IPS DF 6.9 (cell line): Measurements from ENCODE around the gene TMEM143.
A peak's percentile ranks its signal among the peaks of the same experiment; 100 is the strongest.

Source experiments
- DNase-seq: peaks from one replicate; pipeline ENCODE4 v3.0.0-alpha.2; 2013; ENCODE audit warnings: low read depth, low spot score
- H3K27ac ChIP-seq: one replicate; pipeline ENCODE4 v1.5.1; 2013; ENCODE audit warnings: low read length, control low read depth
- H3K27me3 ChIP-seq: 2 replicates; pipeline ENCODE4 v1.6.1; 2013; ENCODE audit warnings: mild to moderate bottlenecking, low read length; ENCODE audit not compliant: control insufficient read depth, insufficient read depth
- H3K36me3 ChIP-seq: 2 replicates; pipeline ENCODE4 v1.6.1; 2013; ENCODE audit warnings: low read length; ENCODE audit not compliant: control insufficient read depth, insufficient read depth
- H3K4me1 ChIP-seq: 2 replicates; pipeline ENCODE4 v1.6.1; 2013; ENCODE audit warnings: low read length; ENCODE audit not compliant: control insufficient read depth, insufficient read depth
- H3K4me3 ChIP-seq: 2 replicates; pipeline ENCODE4 v1.5.1; 2013; ENCODE audit warnings: mild to moderate bottlenecking, low read length
- H3K9me3 ChIP-seq: 2 replicates; pipeline ENCODE4 v1.6.1; 2013; ENCODE audit warnings: low read length, inconsistent platforms; ENCODE audit not compliant: control insufficient read depth, insufficient read depth
- WGBS: extraction: QIAGEN DNeasy Blood & Tissue Kit; methylation state at CpG from one replicate; pipeline ENCODE4 v1.1.7; 2013; ENCODE audit warnings: mixed read lengths, missing lambda C conversion rate; ENCODE audit not compliant: insufficient read length, insufficient coverage; 5-methylcytosine and 5-hydroxymethylcytosine counted together

The TMEM143 gene

DNA sequence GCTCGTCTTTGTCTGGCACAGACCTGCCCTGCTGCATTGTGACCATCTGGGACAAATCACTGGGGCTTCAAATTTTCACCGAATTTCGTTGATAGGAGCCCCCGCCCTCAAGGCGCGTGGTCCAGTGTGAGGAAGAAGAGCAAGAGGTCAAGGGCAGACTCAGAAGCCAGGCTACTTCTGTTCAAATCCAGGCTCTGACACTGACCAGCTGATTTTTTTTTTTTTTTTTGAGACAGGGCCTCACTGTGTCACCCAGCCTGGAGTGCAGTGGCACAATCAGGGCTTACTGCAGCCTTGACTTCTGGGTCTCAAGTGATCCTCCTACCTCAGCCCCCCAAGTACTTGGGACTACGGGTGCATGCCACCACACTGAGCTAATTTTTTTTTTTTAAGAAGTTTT lies 7.6 kb upstream of the TMEM143 start:
- no peak for DNase-seq
- H3K27me3 ChIP-seq, result no peaks in the 10 kb centered on the region
- H3K4me3 ChIP-seq, result no peak overlapping the region
- no CpG with 5 or more reads among the region's 7 CpGs for WGBS
- no peaks in the 10 kb centered on the region for H3K9me3 ChIP-seq
- no peaks in the 10 kb centered on the region for H3K36me3 ChIP-seq
- no peaks in the 10 kb centered on the region for H3K4me1 ChIP-seq
- no peak overlapping the region for H3K27ac ChIP-seq

DNA sequence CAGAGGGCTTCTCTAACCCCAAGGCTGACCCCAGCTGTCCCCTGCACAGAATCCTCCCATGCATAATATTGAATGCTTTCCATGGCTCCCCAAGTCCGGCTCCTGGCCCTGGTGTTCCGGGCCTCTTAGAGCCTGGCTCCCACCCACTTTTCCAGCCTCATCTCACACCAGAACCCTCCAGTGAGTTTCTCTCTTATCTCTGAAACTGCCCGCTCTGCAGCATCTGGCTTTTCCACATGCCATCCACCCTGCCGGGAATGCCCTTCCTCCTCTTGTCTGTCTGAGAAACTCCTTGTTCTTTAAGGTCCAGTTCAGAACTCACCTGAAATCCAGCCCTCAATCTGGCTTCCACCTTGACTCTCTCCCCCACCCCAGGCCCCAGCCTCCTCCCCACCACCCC lies 7.2 kb upstream of the TMEM143 start:
- Histone ChIP-seq H3K27me3 (no peaks in the 10 kb centered on the region), H3K9me3 (no peaks in the 10 kb centered on the region), H3K27ac (no peak overlapping the region), H3K36me3 (no peaks in the 10 kb centered on the region), H3K4me3 (no peak overlapping the region), H3K4me1 (no peaks in the 10 kb centered on the region)
- no peak for DNase-seq
- WGBS, result no CpG with 5 or more reads among the region's 4 CpGs

DNA sequence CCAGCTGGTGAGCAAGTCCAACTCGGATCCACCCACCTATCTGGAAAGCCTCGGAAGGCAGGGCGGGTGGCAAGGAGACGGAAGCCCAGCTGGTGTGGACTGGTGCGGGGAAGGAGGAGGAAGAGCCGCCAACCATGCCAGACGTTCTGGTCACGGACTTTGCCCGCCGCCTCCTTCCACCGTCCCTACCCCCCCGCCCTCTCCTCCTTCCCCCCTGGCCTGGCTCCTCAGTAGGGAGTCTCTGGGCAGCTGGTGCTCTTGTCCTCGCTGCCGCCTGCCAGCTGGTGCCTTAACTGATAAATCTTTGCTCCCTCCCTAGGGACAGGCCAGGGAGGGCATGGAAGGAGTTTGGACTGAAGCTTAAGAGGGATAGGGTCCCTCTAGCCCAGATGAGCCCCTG lies 5.2 kb upstream of the TMEM143 start:
- H3K27me3 ChIP-seq, result no peaks in the 10 kb centered on the region
- H3K36me3 ChIP-seq, result no peaks in the 10 kb centered on the region
- no peak overlapping the region for H3K4me3 ChIP-seq
- no peak overlapping the region for H3K27ac ChIP-seq
- H3K4me1 ChIP-seq, result peaks cover 2% of the 10 kb centered on the region; the same call in 1 of the 2 replicates
- H3K9me3 ChIP-seq, result no peaks in the 10 kb centered on the region
- no CpG with 5 or more reads among the region's 14 CpGs for WGBS
- no peak for DNase-seq

DNA sequence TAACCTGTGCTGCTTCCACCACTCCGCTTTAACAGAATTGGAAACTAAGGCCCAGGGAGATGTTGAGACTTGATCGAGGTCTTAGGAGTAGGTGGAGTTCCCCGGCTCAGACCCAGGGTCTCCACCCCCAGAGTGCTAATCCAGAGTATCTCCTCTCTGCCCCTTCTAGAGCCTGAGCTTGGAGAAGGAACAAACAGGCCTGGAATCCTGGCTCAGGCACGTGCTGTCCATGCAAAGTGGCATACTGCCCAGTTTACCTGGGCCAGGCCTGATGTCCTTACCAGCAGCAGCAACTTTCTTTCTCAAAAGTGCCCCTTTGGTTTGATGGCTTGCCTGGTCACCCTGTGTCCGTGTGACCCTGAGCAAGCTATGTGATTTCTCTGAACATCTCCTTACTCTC lies 4.1 kb upstream of the TMEM143 start:
- Histone ChIP-seq H3K36me3 (no peaks in the 10 kb centered on the region), H3K9me3 (no peaks in the 10 kb centered on the region), H3K27ac (no peak overlapping the region), H3K4me3 (no peak overlapping the region), H3K27me3 (no peaks in the 10 kb centered on the region), H3K4me1 (peaks cover 2% of the 10 kb centered on the region; the same call in 1 of the 2 replicates)
- no CpG with 5 or more reads among the region's 5 CpGs for WGBS
- DNase-seq, result no peak

DNA sequence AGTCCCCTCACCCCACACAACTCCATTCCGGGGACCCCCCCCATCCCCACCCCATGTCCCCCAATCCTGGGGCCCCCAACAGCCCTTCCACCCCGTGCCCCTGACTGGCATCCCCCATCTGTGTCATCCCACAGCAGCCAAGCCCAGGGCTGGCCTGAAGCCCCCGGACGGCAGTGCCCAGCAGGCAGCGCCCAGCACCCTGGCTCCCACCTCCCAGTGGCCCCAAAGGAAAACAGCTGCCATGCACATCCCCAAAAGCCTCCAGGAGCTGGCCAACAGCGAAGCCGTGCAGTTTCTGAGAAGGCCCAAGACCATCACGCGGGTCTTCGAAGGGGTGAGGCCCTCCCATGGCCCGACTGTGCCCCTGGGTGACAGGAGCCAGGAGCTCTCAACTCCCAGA lies 1.9 kb upstream of the TMEM143 start:
- H3K4me3 ChIP-seq, result no peak overlapping the region
- H3K9me3 ChIP-seq, result no peaks in the 10 kb centered on the region
- H3K36me3 ChIP-seq, result no peaks in the 10 kb centered on the region
- H3K4me1 ChIP-seq, result peaks cover 2% of the 10 kb centered on the region; the same call in 1 of the 2 replicates
- no CpG with 5 or more reads among the region's 11 CpGs for WGBS
- no peaks in the 10 kb centered on the region for H3K27me3 ChIP-seq
- DNase-seq, result no peak
- no peak overlapping the region for H3K27ac ChIP-seq

DNA sequence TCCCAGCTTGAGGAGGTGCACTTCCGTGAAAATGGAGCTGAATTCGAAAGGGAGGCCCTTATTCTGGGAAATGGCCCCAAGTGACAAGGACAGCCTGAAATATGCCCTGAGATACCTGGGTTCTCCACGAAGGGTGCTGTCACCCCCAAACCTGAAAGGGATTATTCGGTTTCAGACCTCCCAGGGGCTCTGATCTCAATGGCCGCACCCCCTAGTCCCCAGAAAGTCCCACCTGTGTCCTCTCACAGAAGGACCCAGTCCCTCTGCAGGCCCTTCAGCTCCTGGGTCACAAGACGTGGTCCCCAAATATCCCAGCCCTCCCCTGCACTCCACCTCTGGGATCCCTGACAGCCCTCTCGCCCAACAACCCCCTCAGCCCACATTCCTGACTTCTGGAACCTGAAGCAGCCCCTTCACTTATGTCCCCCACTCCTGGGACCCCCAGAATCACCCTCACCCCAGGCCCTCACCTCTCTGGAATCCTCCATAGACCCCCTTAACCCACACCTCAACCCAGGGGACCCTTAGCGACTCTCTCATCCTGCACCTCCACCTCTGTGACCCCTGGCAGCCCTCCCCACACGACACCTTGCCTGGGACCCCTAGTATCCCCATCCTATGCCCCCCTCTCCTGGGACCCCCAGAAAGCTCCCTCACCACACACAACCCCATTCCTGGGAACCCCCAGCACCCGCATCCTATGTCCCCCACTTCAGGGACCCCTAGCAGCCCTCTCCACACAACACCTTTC lies 1.0 kb upstream of the TMEM143 start:
- Histone ChIP-seq H3K27ac (no peak overlapping the region), H3K9me3 (no peaks in the 10 kb centered on the region), H3K4me3 (no peak overlapping the region), H3K27me3 (no peaks in the 10 kb centered on the region), H3K36me3 (no peaks in the 10 kb centered on the region), H3K4me1 (peaks cover 2% of the 10 kb centered on the region; the same call in 1 of the 2 replicates)
- WGBS, result no CpG with 5 or more reads among the region's 10 CpGs
- DNase-seq, result no peak

DNA sequence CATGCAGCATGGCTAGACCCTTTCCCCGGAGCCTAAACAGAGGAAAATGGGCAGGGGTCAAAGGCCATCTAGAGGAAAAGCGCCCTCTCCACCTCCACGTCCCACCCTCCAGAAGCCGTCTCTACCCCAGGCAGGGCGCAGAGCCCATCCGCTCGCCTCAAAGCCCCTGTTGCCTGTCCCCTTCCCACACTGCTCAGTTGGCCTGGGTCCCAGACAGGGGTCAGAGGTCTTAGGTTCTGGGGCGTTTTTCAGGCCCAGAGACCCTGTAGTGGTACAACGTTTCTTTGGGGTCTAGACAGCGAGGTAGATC lies 285 bp downstream of the TMEM143 start:
- WGBS, result no CpG with 5 or more reads among the region's 10 CpGs

DNA sequence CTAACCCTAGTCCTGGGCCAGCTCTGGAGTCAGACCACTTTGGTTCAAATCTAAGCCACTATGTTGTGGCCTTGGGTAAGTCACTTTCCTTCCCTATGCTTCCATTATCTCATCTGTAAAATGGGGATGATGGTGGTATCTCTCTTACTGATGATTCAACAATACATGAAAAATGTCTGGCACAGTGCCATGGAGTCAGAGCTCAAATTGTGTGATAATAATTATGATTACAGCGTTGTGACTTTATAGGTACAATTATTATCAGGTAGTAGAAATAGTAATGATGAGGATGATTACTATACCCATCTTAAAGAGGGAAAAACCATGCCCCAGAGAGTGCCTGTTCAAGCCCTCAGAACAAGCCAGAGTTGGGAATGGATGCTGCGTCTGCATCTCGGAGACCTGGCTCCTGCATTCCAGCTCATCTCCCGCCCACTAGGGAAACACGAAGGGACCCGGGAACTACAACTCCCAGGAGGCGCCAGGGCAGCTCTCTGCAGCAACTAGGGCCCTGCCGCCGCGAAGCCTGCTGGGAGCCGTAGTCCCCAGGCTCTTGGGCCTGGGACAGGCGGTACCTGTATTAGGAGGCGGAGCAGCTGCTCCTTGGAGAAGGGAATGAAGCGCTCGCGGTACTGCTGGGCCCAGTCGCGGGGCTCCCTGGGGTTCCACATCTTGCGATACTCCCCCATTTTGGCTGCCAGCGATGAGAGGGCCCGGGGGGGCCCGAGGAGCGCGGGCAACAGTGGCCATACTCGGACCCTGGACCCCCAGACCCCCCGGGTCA lies 832 bp downstream of the TMEM143 start:
- H3K4me1 ChIP-seq, result peaks cover 2% of the 10 kb centered on the region; the same call in 1 of the 2 replicates
- H3K27me3 ChIP-seq, result no peaks in the 10 kb centered on the region
- WGBS, result no CpG with 5 or more reads among the region's 26 CpGs
- H3K27ac ChIP-seq, result no peak overlapping the region
- DNase-seq, result peak; percentile 88
- no peaks in the 10 kb centered on the region for H3K9me3 ChIP-seq
- H3K4me3 ChIP-seq, result peak overlapping the region; percentile 39; the same call in 1 of the 2 replicates
- H3K36me3 ChIP-seq, result no peaks in the 10 kb centered on the region

More for the DNA sequence above, 285 bp downstream of the TMEM143 start:
- DNase-seq, result no peak
- Histone ChIP-seq H3K9me3 (no peaks in the 10 kb centered on the region), H3K4me3 (peak overlapping the region; percentile 39; the same call in 1 of the 2 replicates), H3K27ac (no peak overlapping the region), H3K36me3 (no peaks in the 10 kb centered on the region), H3K4me1 (peaks cover 2% of the 10 kb centered on the region; the same call in 1 of the 2 replicates), H3K27me3 (no peaks in the 10 kb centered on the region)

DNA sequence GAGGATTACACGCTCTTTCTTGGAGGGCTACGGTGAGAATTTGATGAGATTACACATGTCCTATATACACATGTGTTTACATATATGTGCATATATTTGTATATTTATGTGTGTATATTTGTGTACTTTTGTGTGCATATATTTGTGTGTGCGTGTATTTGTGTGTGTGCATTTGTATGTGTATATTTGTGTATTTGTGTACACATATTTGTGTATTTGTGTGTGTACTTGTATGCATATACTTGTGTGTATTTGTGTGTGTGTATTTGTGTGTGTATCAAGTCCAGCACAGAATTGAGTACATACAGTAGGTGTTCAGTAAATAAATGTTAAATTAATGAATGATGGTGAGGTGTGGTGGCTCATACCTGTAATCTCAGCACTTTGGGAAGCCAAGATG lies 1.8 kb downstream of the TMEM143 start:
- no peak overlapping the region for H3K4me3 ChIP-seq
- no CpG with 5 or more reads among the region's 3 CpGs for WGBS
- peaks cover 2% of the 10 kb centered on the region; the same call in 1 of the 2 replicates for H3K4me1 ChIP-seq
- DNase-seq, result no peak
- no peaks in the 10 kb centered on the region for H3K36me3 ChIP-seq
- no peaks in the 10 kb centered on the region for H3K27me3 ChIP-seq
- no peaks in the 10 kb centered on the region for H3K9me3 ChIP-seq
- H3K27ac ChIP-seq, result no peak overlapping the region

DNA sequence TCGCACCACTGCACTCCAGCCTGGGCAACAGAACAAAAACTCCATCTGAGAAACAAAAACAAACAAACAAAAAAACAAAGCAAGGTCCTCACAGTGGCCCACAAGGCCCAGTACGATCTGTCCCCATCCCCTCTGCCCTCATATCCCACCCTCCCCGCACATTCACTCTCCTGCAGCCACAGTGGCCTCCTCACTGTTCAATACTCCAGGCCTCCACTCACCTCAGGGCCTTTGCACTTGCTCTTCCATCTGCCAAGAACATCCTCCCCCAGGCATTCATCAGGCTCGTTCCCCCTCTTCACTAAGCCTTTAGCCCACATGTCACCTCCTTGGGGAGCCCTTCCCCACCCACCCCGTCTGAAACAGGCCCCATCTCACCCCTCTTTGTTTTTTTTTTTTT lies 4.6 kb downstream of the TMEM143 start:
- Histone ChIP-seq H3K9me3 (no peaks in the 10 kb centered on the region), H3K27me3 (no peaks in the 10 kb centered on the region), H3K27ac (no peak overlapping the region), H3K4me3 (no peak overlapping the region), H3K4me1 (no peaks in the 10 kb centered on the region; the same call in 1 of the 2 replicates), H3K36me3 (no peaks in the 10 kb centered on the region)
- no CpG with 5 or more reads among the region's 5 CpGs for WGBS
- DNase-seq, result no peak
